Fibroblast of villous mesenchyme (primary cell): ENCODE measurements around the gene EMILIN2. TPM values are rescaled to one million over a fixed set of nuclear protein-coding genes. Genes with fewer than 3 reads are reported as not detected.

Experiments
- DNase-seq: peaks from one replicate; pipeline ENCODE4 v3.0.0-alpha.2; 2010; ENCODE audit warnings: low read depth
- H3K4me3 ChIP-seq: 2 replicates; pipeline ENCODE4 v1.5.1; 2011; ENCODE audit warnings: low read depth, mild to moderate bottlenecking, low read length
- CTCF ChIP-seq: IDR thresholded peaks from 2 replicates; pipeline ENCODE4 v1.5.1; 2012; ENCODE audit warnings: low read depth, mild to moderate bottlenecking, low read length; ENCODE audit not compliant: insufficient read depth
- total RNA-seq: library from RNA; depleted of rRNA; stranded (reverse); fragments of >200 nt; gene quantifications from 2 replicates; pipeline ENCODE4 v1.2.3, GENCODE V29; 2012

The EMILIN2 gene
- total RNA-seq, 1 donor, result 16.4 TPM

GRCh38 chr18:2814928-2815327 lies 31.9 kb upstream of the EMILIN2 start:
- H3K4me3 ChIP-seq, result no peak overlapping the region
- TF ChIP-seq CTCF, result no peak
- DNase-seq, result no peak

DNA sequence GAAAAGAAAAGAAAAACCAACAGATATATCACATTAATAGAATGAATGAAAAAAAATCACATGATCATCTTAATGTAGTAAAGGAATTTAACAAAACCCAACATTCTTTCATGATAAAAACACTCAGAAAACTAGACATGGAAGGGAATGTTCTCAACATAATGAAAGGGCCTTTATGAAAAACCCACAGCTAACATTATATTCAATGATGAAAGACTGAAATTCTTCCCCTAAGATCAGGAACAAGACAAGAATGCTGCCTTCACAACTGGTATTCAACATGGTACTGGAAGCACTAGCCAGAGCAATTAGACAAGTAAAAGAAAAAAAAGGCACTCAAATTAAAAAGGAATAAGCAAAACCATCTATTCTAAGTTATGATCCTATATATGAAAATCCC lies 28.5 kb upstream of the EMILIN2 start:
- DNase-seq, result no peak
- no peak overlapping the region for H3K4me3 ChIP-seq
- TF ChIP-seq CTCF, result no peak

GRCh38 chr18:2821695-2822094 lies 25.1 kb upstream of the EMILIN2 start:
- no peak for DNase-seq
- no peak overlapping the region for H3K4me3 ChIP-seq
- no peak for TF ChIP-seq CTCF

GRCh38 chr18:2822213-2822921 lies 24.4 kb upstream of the EMILIN2 start:
- H3K4me3 ChIP-seq, result no peak overlapping the region
- no peak for TF ChIP-seq CTCF
- DNase-seq, result no peak

GRCh38 chr18:2823202-2823601 lies 23.6 kb upstream of the EMILIN2 start:
- no peak for TF ChIP-seq CTCF
- no peak overlapping the region for H3K4me3 ChIP-seq
- DNase-seq, result no peak

DNA sequence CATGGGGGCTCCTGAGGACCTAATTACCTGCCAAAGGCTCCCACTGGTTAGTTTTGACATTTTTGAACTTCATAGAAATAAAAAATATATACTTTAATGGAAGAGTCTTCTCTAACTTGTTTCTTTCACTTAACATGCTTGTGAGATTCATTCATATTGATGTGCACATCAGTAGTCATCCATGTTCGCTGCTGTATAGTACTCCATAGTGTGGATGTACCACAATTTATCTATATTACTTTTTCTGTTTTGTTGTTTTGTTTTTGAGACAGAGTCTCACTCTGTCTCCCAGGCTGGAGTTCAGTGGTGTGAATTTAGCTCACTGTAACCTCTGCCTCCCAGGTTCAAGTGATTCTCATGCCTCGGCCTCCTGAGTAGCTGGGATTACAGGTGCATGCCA lies 22.8 kb upstream of the EMILIN2 start:
- TF ChIP-seq CTCF, result no peak
- no peak overlapping the region for H3K4me3 ChIP-seq
- DNase-seq, result no peak

DNA sequence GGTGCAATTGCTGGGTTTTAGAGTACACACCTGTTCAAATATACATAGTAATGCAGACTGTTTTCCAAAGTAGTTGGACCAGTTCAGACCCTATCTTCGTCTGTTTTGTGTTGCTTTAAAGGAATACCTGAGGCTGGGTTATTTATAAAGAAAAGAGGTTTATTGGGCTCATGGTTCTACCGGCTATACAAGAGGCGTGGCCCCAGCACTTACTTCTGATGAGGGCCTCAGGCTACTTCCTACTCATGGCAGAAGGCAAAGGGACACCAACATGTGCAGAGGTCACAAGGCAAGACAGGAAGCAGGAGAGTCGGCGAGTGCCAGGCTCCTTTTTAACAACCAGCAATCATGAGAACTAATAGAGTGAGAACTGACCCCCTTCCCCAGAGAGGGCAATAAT lies 21.9 kb upstream of the EMILIN2 start:
- DNase-seq, result no peak
- no peak overlapping the region for H3K4me3 ChIP-seq
- TF ChIP-seq CTCF, result no peak
